Osteoblast (primary cell): Measurements from ENCODE around the gene AACS. TPM values are rescaled to one million over a fixed set of nuclear protein-coding genes. Genes with fewer than 3 reads are reported as not detected.

ENCODE experiments used
- DNase-seq: peaks from one replicate; pipeline ENCODE4 v3.0.0; 2011; ENCODE audit warnings: low spot score, mixed read lengths; ENCODE audit not compliant: insufficient read length; ENCODE audit errors: missing footprints
- H2AFZ ChIP-seq: 2 replicates; pipeline ENCODE4 v1.6.0; 2011; ENCODE audit warnings: mild to moderate bottlenecking, low read length
- H3K27ac ChIP-seq: 2 replicates; pipeline ENCODE4 v1.5.1; 2011; ENCODE audit warnings: mild to moderate bottlenecking, low read depth, low read length, moderate library complexity
- H3K27me3 ChIP-seq: 2 replicates; pipeline ENCODE4 v1.6.0; 2012; ENCODE audit warnings: mild to moderate bottlenecking, control low read depth, inconsistent platforms, low read length, moderate library complexity; ENCODE audit not compliant: insufficient read depth
- H3K36me3 ChIP-seq: 2 replicates; pipeline ENCODE4 v1.5.1; 2011; ENCODE audit warnings: mild to moderate bottlenecking, low read length, control low read depth, moderate library complexity; ENCODE audit not compliant: insufficient read depth
- H3K4me1 ChIP-seq: 2 replicates; pipeline ENCODE4 v1.5.1; 2011; ENCODE audit warnings: mild to moderate bottlenecking, low read length, control low read depth, moderate library complexity; ENCODE audit not compliant: insufficient read depth
- H3K4me2 ChIP-seq: 2 replicates; pipeline ENCODE4 v1.6.0; 2011; ENCODE audit warnings: mild to moderate bottlenecking, low read length; ENCODE audit not compliant: insufficient read depth
- H3K4me3 ChIP-seq: fragments of 200-600 bp; sonication (generic); 3 replicates; pipeline ENCODE4 v1.5.1; 2012; ENCODE audit warnings: mild to moderate bottlenecking, low read length, inconsistent platforms; ENCODE audit not compliant: insufficient read depth
- H3K79me2 ChIP-seq: 2 replicates; pipeline ENCODE4 v1.6.0; 2012; ENCODE audit warnings: mild to moderate bottlenecking, low read length, control low read depth, inconsistent platforms; ENCODE audit not compliant: insufficient read depth
- H3K9me3 ChIP-seq: 2 replicates; pipeline ENCODE4 v1.5.1; 2011; ENCODE audit warnings: low read depth, low read length, control low read depth
- H4K20me1 ChIP-seq: 2 replicates; pipeline ENCODE4 v1.6.0; 2012; ENCODE audit warnings: mild to moderate bottlenecking, low read length, control low read depth; ENCODE audit not compliant: insufficient read depth
- CTCF ChIP-seq: IDR thresholded peaks from 2 replicates; pipeline ENCODE4 v1.5.1; 2011; ENCODE audit warnings: mild to moderate bottlenecking, low read depth, low read length, moderate library complexity; ENCODE audit errors: extremely low read depth
- total RNA-seq: library from RNA; depleted of rRNA; stranded (reverse); fragments of >200 nt; gene quantifications from 2 replicates; pipeline ENCODE4 v1.2.3, GENCODE V29; 2012

The AACS gene
- total RNA-seq, 1 donor = 26.4 TPM

GRCh38 chr12:125064492-125064891, 743 bp upstream of the AACS start:
- peak; percentile 14 for DNase-seq
- H3K4me3 ChIP-seq = peak overlapping the region; percentile 87
- H3K79me2 ChIP-seq = peaks cover 18% of the 10 kb centered on the region
- peak overlapping the region; percentile 93 for H2AFZ ChIP-seq
- no peaks in the 10 kb centered on the region for H3K9me3 ChIP-seq
- H3K4me1 ChIP-seq = peaks cover 19% of the 10 kb centered on the region
- peaks cover 14% of the 10 kb centered on the region for H4K20me1 ChIP-seq
- no peaks in the 10 kb centered on the region for H3K36me3 ChIP-seq
- H3K4me2 ChIP-seq = peak overlapping the region; percentile 94
- no peak overlapping the region for H3K27ac ChIP-seq
- TF ChIP-seq CTCF = no peak
- H3K27me3 ChIP-seq = no peaks in the 10 kb centered on the region

GRCh38 chr12:125065919-125066570, 810 bp downstream of the AACS start:
- Histone ChIP-seq H3K4me1 (peaks cover 19% of the 10 kb centered on the region), H3K36me3 (no peaks in the 10 kb centered on the region), H2AFZ (peak overlapping the region; percentile 47), H3K27me3 (no peaks in the 10 kb centered on the region), H3K9me3 (no peaks in the 10 kb centered on the region), H3K79me2 (peaks cover 25% of the 10 kb centered on the region), H3K4me3 (peak overlapping the region; percentile 87), H3K4me2 (peak overlapping the region; percentile 94), H4K20me1 (peaks cover 17% of the 10 kb centered on the region), H3K27ac (peak overlapping the region; percentile 33)
- TF ChIP-seq CTCF = no peak
- peak; percentile 55 for DNase-seq

GRCh38 chr12:125068391-125068790, 3.2 kb downstream of the AACS start:
- H3K36me3 ChIP-seq = no peaks in the 10 kb centered on the region
- H4K20me1 ChIP-seq = peaks cover 17% of the 10 kb centered on the region
- H3K27ac ChIP-seq = no peak overlapping the region
- peaks cover 19% of the 10 kb centered on the region for H3K4me1 ChIP-seq
- no peaks in the 10 kb centered on the region for H3K9me3 ChIP-seq
- H2AFZ ChIP-seq = no peak overlapping the region
- H3K4me3 ChIP-seq = no peak overlapping the region
- H3K27me3 ChIP-seq = no peaks in the 10 kb centered on the region
- DNase-seq = peak; percentile 57
- peaks cover 29% of the 10 kb centered on the region for H3K79me2 ChIP-seq
- H3K4me2 ChIP-seq = no peak overlapping the region
- no peak for TF ChIP-seq CTCF

- Histone ChIP-seq H3K4me3 (no peak overlapping the region), H3K27ac (no peak overlapping the region), H4K20me1 (peaks cover 17% of the 10 kb centered on the region), H2AFZ (no peak overlapping the region), H3K9me3 (no peaks in the 10 kb centered on the region), H3K27me3 (no peaks in the 10 kb centered on the region), H3K4me1 (peaks cover 18% of the 10 kb centered on the region), H3K79me2 (peaks cover 35% of the 10 kb centered on the region), H3K36me3 (peaks cover 7% of the 10 kb centered on the region), H3K4me2 (no peak overlapping the region)
- peak; percentile 47 for DNase-seq
- TF ChIP-seq CTCF = no peak
These were observed 4.4 kb downstream of the AACS start for GRCh38 chr12:125069616-125070015.
